Keratinocyte (primary cell): ENCODE data around the gene ITGB1. TPM values are rescaled to one million over a fixed set of nuclear protein-coding genes. Genes with fewer than 3 reads are reported as not detected.

Source experiments
- DNase-seq: peaks from one replicate; pipeline ENCODE4 v3.0.0-alpha.2; 2011; ENCODE audit warnings: low read depth, missing footprints, low spot score
- FAIRE-seq: peaks from 2 replicates; lab custom pipeline; 2011; peaks lifted over from hg19 to GRCh38; lab: Jason Lieb, UNC
- H2AFZ ChIP-seq: 2 replicates; pipeline ENCODE4 v1.6.0; 2012; ENCODE audit warnings: low read length, control low read depth, inconsistent platforms; ENCODE audit not compliant: control insufficient read depth
- H3K27ac ChIP-seq: 2 replicates; pipeline ENCODE4 v1.5.1; 2011; ENCODE audit warnings: low read length; ENCODE audit not compliant: control insufficient read depth, insufficient read depth
- H3K27me3 ChIP-seq: 3 replicates; pipeline ENCODE4 v1.6.0; 2011; ENCODE audit warnings: low read length; ENCODE audit not compliant: control insufficient read depth, insufficient read depth; ENCODE audit errors: extremely low read depth
- H3K36me3 ChIP-seq, 2 experiments: 2 replicates in 1 of 2; 3 replicates in 1 of 2; pipeline ENCODE4 v1.5.1; 2011; ENCODE audit warnings: low read length in 2 of 2, mild to moderate bottlenecking in 1 of 2; ENCODE audit not compliant: control insufficient read depth in 2 of 2, insufficient read depth in 2 of 2; ENCODE audit errors: extremely low read depth in 1 of 2
- H3K4me1 ChIP-seq: 3 replicates; pipeline ENCODE4 v1.5.1; 2011; ENCODE audit warnings: low read length; ENCODE audit not compliant: control insufficient read depth, insufficient read depth; ENCODE audit errors: extremely low read depth
- H3K4me2 ChIP-seq: 3 replicates; pipeline ENCODE4 v1.6.0; 2011; ENCODE audit warnings: low read depth, low read length; ENCODE audit not compliant: control insufficient read depth, insufficient read depth; ENCODE audit errors: extremely low read depth
- H3K4me3 ChIP-seq, 3 experiments: fragments of 200-600 bp in 1 of 3; sonication (generic) in 1 of 3; 2 replicates in 2 of 3; 3 replicates in 1 of 3; pipeline ENCODE4 v1.5.1; 2011 to 2016; ENCODE audit warnings: low read length in 3 of 3, mild to moderate bottlenecking in 3 of 3, control low read depth in 2 of 3, inconsistent platforms in 1 of 3, low read depth in 1 of 3, mixed read lengths in 1 of 3, mixed run types in 1 of 3, moderate library complexity in 1 of 3; ENCODE audit not compliant: control insufficient read depth in 2 of 3, insufficient read depth in 2 of 3; ENCODE audit errors: extremely low read depth in 1 of 3
- H3K79me2 ChIP-seq: 2 replicates; pipeline ENCODE4 v1.6.0; 2012; ENCODE audit warnings: low read length; ENCODE audit not compliant: control insufficient read depth, insufficient read depth
- H3K9ac ChIP-seq: 3 replicates; pipeline ENCODE4 v1.6.0; 2011; ENCODE audit warnings: low read length; ENCODE audit not compliant: control insufficient read depth, insufficient read depth; ENCODE audit errors: extremely low read depth
- H3K9me1 ChIP-seq: 3 replicates; pipeline ENCODE4 v1.6.0; 2011; ENCODE audit warnings: low read length; ENCODE audit not compliant: control insufficient read depth, insufficient read depth; ENCODE audit errors: extremely low read depth
- H3K9me3 ChIP-seq: 2 replicates; pipeline ENCODE4 v1.5.1; 2012; ENCODE audit warnings: low read depth, low read length; ENCODE audit not compliant: control insufficient read depth
- H4K20me1 ChIP-seq: 3 replicates; pipeline ENCODE4 v1.6.0; 2011; ENCODE audit warnings: low read length; ENCODE audit not compliant: control insufficient read depth, insufficient read depth; ENCODE audit errors: extremely low read depth
- CTCF ChIP-seq, 3 experiments: IDR thresholded peaks in 1 of 3; conservative IDR thresholded peaks in 1 of 3; optimal IDR thresholded peaks in 1 of 3; 2 replicates in 2 of 3; 3 replicates in 1 of 3; pipeline versions ENCODE3 to v1.5.1; 2011; ENCODE audit warnings: low read length in 3 of 3, mild to moderate bottlenecking in 3 of 3, moderate library complexity in 2 of 3, control low read depth in 1 of 3, inconsistent platforms in 1 of 3; ENCODE audit not compliant: insufficient read depth in 2 of 3; ENCODE audit errors: extremely low read depth in 1 of 3
- EZH2 ChIP-seq: IDR thresholded peaks from one replicate; pipeline ENCODE4 v1.6.1; 2012; ENCODE audit warnings: inconsistent platforms, mild to moderate bottlenecking, low read length, moderate library complexity
- dilution Hi-C: fragments of 300-500 bp; cut with MboI; formaldehyde crosslinking; loops from one replicate; pipeline ENCODE4 v1.7.0; 2020; ENCODE audit warnings: low sequenced_read_pairs; ENCODE audit not compliant: extremely low pct_ligation_motif_present
- polyA plus RNA-seq, 5 experiments: library from polyadenylated mRNA; depleted of rRNA in 3 of 5; stranded (reverse) in 3 of 5; stranded (forward) in 1 of 5; unstranded in 1 of 5; fragments of >200 nt; gene quantifications; 1 replicate in 1 of 5; 2 replicates in 3 of 5; 3 replicates in 1 of 5; pipeline versions ENCODE4 v1.2.1 to v1.2.3, GENCODE V29; 2011 to 2012; ENCODE audit warnings: missing spikeins in 2 of 5, low read depth in 1 of 5, low replicate concordance in 1 of 5

ITGB1 gene
- polyA plus RNA-seq, 1 donor (not counting 4 experiments of a cell fraction or from before 2014, with no cell fraction given): 1,445 TPM

- TF ChIP-seq CTCF (optimal IDR thresholded peaks at IDR 0.05 in 1 of 3, IDR thresholded peaks at IDR 0.05 in 1 of 3, conservative IDR thresholded peaks at IDR 0.05 in 1 of 3; ENCODE audit: extremely low read depth in 1 of 3, insufficient read depth in 2 of 3, low read length in 3 of 3) (no peak), EZH2 (no peak)
- Histone ChIP-seq H3K9ac (peak overlapping the region; percentile 62), H3K4me1 (peaks cover 96% of the 10 kb centered on the region), H3K27me3 (no peaks in the 10 kb centered on the region), H3K36me3 (peaks cover 1 to 18% of the 10 kb centered on the region in 2 experiments), H3K9me3 (no peaks in the 10 kb centered on the region), H3K4me3 (peak overlapping the region in 2 of 3 experiments; percentile 36), H3K79me2 (peaks cover 99% of the 10 kb centered on the region), H3K4me2 (peak overlapping the region; percentile 77), H3K27ac (peak overlapping the region; percentile 68), H2AFZ (no peak overlapping the region), H3K9me1 (peaks cover 16% of the 10 kb centered on the region), H4K20me1 (peaks cover 68% of the 10 kb centered on the region)
- dilution Hi-C loops: no loop called here
- FAIRE-seq (peak; percentile 63), DNase-seq (no peak)
Measured at GRCh38 chr10:32943854-32944661, 14.0 kb downstream of the ITGB1 start.

- Histone ChIP-seq H3K36me3 (peaks cover 1 to 22% of the 10 kb centered on the region in 2 experiments), H4K20me1 (peaks cover 68% of the 10 kb centered on the region), H3K9me3 (no peaks in the 10 kb centered on the region), H3K27ac (peak overlapping the region; percentile 68), H3K27me3 (no peaks in the 10 kb centered on the region), H3K9ac (peak overlapping the region; percentile 62), H3K4me3 (peak overlapping the region in 2 of 3 experiments; percentile 16 to 36), H3K4me1 (peaks cover 97% of the 10 kb centered on the region), H3K9me1 (peaks cover 20% of the 10 kb centered on the region), H2AFZ (no peak overlapping the region), H3K79me2 (peaks cover 99% of the 10 kb centered on the region), H3K4me2 (peak overlapping the region; percentile 77)
- no peak for TF ChIP-seq CTCF (optimal IDR thresholded peaks at IDR 0.05 in 1 of 3, IDR thresholded peaks at IDR 0.05 in 1 of 3, conservative IDR thresholded peaks at IDR 0.05 in 1 of 3; ENCODE audit: extremely low read depth in 1 of 3, insufficient read depth in 2 of 3, low read length in 3 of 3)
- TF ChIP-seq EZH2: no peak
- no peak for FAIRE-seq
- dilution Hi-C loops: no loop called here
- no peak for DNase-seq
Measured at GRCh38 chr10:32943395-32943794, 14.6 kb downstream of the ITGB1 start.
